GM13977 (cell line): ENCODE measurements around the gene DHRS3.

Experiments used
- DNase-seq: peaks from one replicate; pipeline ENCODE4 v3.0.0; 2012; ENCODE audit warnings: low spot score
- in situ Hi-C: fragments of 300-500 bp; cut with MboI; formaldehyde crosslinking; loops from one replicate; pipeline ENCODE4 v1.12.0; 2022; ENCODE audit warnings: low sequenced_read_pairs, low pct_unique_long_range_greater_than_20kb, mixed read lengths, inconsistent platforms; ENCODE audit not compliant: unreplicated experiment
- TF ChIP-seq, protein P1 (sequence below): IDR thresholded peaks from 2 replicates; pipeline ENCODE4 v1.5.1; 2012; ENCODE audit warnings: mild to moderate bottlenecking, control low read depth; ENCODE audit not compliant: insufficient read depth; ENCODE audit errors: extremely low read depth, missing control alignments

The DHRS3 gene

DNA sequence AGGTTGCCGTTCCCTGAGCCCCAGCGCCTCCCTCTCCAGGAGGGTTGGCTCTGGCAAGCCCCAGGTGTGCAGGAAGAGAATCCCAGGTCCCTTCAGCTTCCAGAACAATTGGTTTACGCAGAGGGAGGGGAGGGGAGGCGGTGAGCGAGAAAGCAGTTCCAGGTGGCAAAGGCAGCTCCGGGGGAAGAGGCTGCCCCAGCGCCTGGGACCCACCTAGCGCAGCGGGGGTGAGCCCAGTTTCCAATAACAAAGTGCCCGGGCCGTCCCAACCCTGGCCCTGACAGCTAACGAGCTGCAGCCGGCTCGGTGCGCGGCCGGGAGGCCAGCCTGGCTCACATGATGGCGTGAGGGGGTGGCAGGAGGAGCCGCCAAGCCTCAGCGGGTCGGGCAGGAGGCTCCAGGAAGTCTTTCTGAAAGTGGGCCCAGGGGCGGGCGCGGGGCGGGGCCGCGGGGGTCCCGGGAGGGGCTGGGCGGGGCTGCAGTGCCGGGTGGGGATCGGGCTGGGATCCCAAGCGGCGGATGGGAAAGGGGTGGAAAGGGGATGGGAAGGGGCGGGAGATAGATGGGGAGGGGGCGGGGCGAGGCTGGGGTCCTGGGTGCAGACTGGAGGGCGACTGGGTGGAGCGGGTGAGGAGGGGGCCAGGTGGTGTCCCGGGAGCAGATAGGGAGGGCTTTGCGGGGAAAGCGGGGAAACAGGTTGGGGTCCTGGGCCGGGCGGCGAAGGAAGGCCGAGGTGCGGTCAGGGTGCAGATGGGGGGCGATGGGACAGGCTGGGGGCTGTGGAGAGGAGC lies 22.8 kb downstream of the DHRS3 start:
- TF ChIP-seq, protein P1, sequence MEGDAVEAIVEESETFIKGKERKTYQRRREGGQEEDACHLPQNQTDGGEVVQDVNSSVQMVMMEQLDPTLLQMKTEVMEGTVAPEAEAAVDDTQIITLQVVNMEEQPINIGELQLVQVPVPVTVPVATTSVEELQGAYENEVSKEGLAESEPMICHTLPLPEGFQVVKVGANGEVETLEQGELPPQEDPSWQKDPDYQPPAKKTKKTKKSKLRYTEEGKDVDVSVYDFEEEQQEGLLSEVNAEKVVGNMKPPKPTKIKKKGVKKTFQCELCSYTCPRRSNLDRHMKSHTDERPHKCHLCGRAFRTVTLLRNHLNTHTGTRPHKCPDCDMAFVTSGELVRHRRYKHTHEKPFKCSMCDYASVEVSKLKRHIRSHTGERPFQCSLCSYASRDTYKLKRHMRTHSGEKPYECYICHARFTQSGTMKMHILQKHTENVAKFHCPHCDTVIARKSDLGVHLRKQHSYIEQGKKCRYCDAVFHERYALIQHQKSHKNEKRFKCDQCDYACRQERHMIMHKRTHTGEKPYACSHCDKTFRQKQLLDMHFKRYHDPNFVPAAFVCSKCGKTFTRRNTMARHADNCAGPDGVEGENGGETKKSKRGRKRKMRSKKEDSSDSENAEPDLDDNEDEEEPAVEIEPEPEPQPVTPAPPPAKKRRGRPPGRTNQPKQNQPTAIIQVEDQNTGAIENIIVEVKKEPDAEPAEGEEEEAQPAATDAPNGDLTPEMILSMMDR = no peak
- in situ Hi-C loops = no loop called here
- DNase-seq = no peak

DNA sequence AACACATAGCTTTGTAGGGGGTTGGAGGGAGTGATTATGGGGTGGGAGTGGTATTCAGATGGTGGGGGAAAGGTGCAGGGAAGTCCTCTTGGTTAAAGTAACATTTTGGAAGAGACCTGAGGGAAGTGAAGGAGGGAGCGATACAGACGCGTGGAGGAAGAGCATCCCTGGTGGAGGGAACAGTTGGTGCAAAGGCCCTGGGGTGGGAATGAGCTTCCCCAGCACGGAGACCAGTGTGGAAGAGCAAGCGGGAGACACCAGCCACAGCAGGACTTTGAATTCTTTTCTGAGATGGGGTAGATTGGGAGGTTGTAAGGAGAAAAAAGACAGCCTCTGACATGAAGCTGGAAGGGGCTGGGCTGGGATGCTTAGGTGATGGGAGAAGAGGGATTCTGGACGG lies 23.5 kb downstream of the DHRS3 start:
- TF ChIP-seq, protein P1 = no peak
- in situ Hi-C loops = no loop called here
- DNase-seq = no peak

DNA sequence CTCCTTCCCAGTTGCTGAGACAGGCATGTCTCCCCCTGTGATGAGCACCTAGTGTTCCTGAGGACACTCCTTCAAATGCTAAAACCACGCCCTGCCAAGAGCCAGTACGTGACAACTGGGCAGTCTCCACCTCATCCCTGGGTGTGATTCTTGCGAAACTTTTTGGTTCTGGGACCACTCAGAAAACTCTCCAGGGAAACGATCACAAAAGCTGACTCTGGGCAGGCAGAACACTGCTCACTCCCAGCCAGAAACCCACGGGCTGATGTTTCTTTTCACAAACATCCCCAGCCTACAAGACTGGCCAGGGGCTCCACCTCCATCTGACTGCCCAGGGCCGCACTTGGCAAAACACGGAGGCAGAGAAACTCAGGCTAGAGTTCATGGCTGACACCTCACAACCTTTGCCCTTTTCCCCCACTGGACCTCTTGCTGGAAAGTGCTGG lies 24.4 kb downstream of the DHRS3 start:
- TF ChIP-seq, protein P1 = no peak
- DNase-seq = no peak
- in situ Hi-C loops = no loop called here

DNA sequence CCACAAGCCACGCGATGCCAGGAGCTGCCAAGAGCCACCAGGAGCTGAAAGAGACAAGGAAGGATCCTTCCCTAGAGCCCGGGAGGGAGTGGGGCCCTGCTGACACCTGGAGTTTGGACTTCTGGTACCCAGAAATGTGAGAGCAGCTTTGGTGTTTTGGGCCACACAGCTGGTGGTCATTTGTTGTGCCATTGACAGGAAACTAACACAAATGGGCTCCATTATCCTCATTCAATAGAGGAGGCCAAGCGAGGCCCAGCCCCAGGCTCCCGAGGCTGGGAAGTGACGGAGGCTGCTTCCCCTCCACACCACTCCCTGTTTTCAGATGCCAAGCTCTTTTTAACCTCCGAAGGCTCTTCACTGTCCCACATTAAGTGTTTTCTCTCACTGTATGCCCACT lies 25.5 kb downstream of the DHRS3 start:
- TF ChIP-seq, protein P1 = no peak
- in situ Hi-C loops = no loop called here
- DNase-seq = no peak

DNA sequence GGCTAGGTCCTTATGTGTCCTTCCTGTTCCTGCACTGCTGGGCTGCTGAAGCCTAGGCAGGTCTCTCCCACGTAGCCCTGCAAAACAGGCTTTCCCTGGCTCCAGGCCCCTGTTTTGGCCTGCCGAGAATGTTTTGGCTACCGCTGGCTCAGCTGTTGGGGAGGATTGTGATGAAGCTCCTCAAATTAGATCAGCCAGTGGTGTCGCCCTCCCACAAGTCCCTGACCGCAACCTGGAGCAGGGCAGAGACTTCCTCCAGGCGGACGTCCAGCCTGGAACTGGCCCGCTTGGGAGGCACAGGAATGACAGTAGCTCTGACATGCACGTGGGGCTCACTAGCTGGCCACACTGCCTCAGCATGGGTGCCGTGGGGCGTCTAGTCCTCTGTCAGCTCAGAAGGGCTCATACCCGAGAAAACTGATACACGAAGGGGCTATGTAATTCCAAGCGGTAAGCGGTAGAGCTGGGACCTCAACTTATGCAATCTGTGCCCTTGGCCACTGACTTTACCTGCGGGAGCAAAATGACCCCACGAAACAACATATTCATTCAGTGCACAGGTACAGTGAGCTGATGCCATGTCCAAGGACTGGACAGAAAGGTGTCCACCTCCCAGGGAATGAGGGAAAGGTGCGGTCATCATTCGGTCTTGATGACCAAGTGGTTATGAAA lies 26.6 kb downstream of the DHRS3 start:
- DNase-seq = no peak
- in situ Hi-C loops = no loop called here
- TF ChIP-seq, protein P1 = no peak

DNA sequence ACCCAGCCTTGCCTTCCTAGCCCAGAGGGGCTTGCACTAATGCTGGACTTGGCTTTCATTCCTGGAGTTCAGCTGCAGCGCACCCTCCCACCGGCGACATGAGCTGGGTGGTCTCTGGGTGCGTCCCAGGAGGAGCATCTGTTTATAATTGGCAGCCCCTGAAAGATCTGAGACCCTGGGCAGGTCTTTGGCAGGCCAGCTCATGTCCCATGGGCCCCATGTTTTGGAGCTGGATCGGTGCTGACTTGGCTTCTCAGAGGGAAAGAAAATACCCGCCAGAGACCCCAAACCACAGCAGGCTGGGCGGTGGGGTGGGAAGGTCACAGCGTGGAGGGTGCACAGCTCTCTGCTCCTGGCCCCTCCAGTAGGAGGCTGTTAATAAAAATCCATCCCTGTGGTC lies 29.3 kb downstream of the DHRS3 start:
- DNase-seq = no peak
- TF ChIP-seq, protein P1 = no peak
- in situ Hi-C loops = no loop called here
